GM19351 (cell line): Measurements from ENCODE around the gene BCL11B.

Source experiments
- ATAC-seq: cut with Tn5 transposase; IDR thresholded peaks from one replicate; pipeline ENCODE4 v1.9.1; 2021; ENCODE audit warnings: mild to moderate bottlenecking, moderate library complexity; ENCODE audit not compliant: unreplicated experiment

Gene BCL11B

GRCh38 chr14:99185436-99186068 lies 86.4 kb downstream of the BCL11B start:
- no peak for ATAC-seq

GRCh38 chr14:99183716-99184115 lies 88.3 kb downstream of the BCL11B start:
- no peak for ATAC-seq

- no peak for ATAC-seq
These were observed 88.7 kb downstream of the BCL11B start for GRCh38 chr14:99183311-99183710.

- ATAC-seq = no peak
These were observed 89.3 kb downstream of the BCL11B start for GRCh38 chr14:99182548-99183250.

GRCh38 chr14:99181804-99182520 lies 90.0 kb downstream of the BCL11B start:
- ATAC-seq = no peak

GRCh38 chr14:99181241-99181640 lies 90.8 kb downstream of the BCL11B start:
- no peak for ATAC-seq

- ATAC-seq = no peak
These were observed 92.1 kb downstream of the BCL11B start for GRCh38 chr14:99179946-99180345.

- ATAC-seq = no peak
These were observed 92.5 kb downstream of the BCL11B start for GRCh38 chr14:99179506-99179905.

- no peak for ATAC-seq
These were observed 93.8 kb downstream of the BCL11B start for GRCh38 chr14:99177886-99178835.

GRCh38 chr14:99177046-99177655 lies 94.8 kb downstream of the BCL11B start:
- no peak for ATAC-seq

- ATAC-seq = no peak
These were observed 95.6 kb downstream of the BCL11B start for GRCh38 chr14:99176156-99176945.

- no peak for ATAC-seq
These were observed 96.5 kb downstream of the BCL11B start for GRCh38 chr14:99175331-99176155.

GRCh38 chr14:99174770-99175319 lies 97.2 kb downstream of the BCL11B start:
- no peak for ATAC-seq

- no peak for ATAC-seq
These were observed 97.8 kb downstream of the BCL11B start for GRCh38 chr14:99174081-99174769.

GRCh38 chr14:99173506-99173905 lies 98.5 kb downstream of the BCL11B start:
- ATAC-seq = no peak

- no peak for ATAC-seq
These were observed 98.9 kb downstream of the BCL11B start for GRCh38 chr14:99173086-99173485.

- no peak for ATAC-seq
These were observed 100.6 kb downstream of the BCL11B start for GRCh38 chr14:99171396-99171795.

- no peak for ATAC-seq
These were observed 102.1 kb downstream of the BCL11B start for GRCh38 chr14:99169776-99170356.
